HEK293T (cell line): ENCODE measurements around the gene FANCG.

ENCODE experiments used
- CTCF ChIA-PET: fragments of 350-600 bp; formaldehyde crosslinking; extraction: SDS; loops from one replicate; lab custom pipeline; 2021; ENCODE audit warnings: antibody characterized with exemption, inconsistent platforms; lab: Yijun Ruan, JAX
- POLR2A ChIA-PET: fragments of 350-600 bp; formaldehyde crosslinking; extraction: SDS; loops from one replicate; lab custom pipeline; 2020; ENCODE audit warnings: antibody characterized with exemption, inconsistent platforms; lab: Yijun Ruan, JAX
- DNase-seq: peaks from one replicate; pipeline ENCODE4 v3.0.0; 2012; ENCODE audit warnings: mixed read lengths; ENCODE audit errors: extremely low spot score
- ARNT ChIP-seq: fragments of 450-650 bp; IDR thresholded peaks from 2 replicates; pipeline ENCODE4 v1.6.1; 2017; ENCODE audit warnings: mild to moderate bottlenecking
- BHLHE40 ChIP-seq: fragments of 450-650 bp; IDR thresholded peaks from 2 replicates; pipeline ENCODE4 v1.6.1; 2016; ENCODE audit warnings: mild to moderate bottlenecking, moderate library complexity, borderline replicate concordance
- CTBP1 ChIP-seq: fragments of 450-650 bp; IDR thresholded peaks from 2 replicates; pipeline ENCODE4 v1.6.1; 2016; ENCODE audit warnings: borderline replicate concordance
- ELF4 ChIP-seq: fragments of 450-650 bp; IDR thresholded peaks from 2 replicates; pipeline ENCODE4 v1.6.1; 2017; ENCODE audit warnings: antibody characterized with exemption
- FOXA1 ChIP-seq: fragments of 450-650 bp; IDR thresholded peaks from 2 replicates; pipeline ENCODE4 v1.6.1; 2016; ENCODE audit warnings: mild to moderate bottlenecking
- FOXK2 ChIP-seq: fragments of 450-650 bp; IDR thresholded peaks from 2 replicates; pipeline ENCODE4 v1.6.1; 2016; ENCODE audit warnings: mild to moderate bottlenecking
- FOXM1 ChIP-seq: fragments of 450-650 bp; IDR thresholded peaks from 2 replicates; pipeline ENCODE4 v1.6.1; 2017; ENCODE audit warnings: mild to moderate bottlenecking, borderline replicate concordance
- HDGF ChIP-seq: fragments of 450-650 bp; IDR thresholded peaks from 2 replicates; pipeline ENCODE4 v1.6.1; 2017; ENCODE audit warnings: antibody characterized with exemption, borderline replicate concordance
- L3MBTL2 ChIP-seq: fragments of 450-650 bp; conservative IDR thresholded peaks from 2 replicates; pipeline ENCODE4 v1.6.1; 2016; ENCODE audit warnings: mild to moderate bottlenecking
- LEF1 ChIP-seq: fragments of 450-650 bp; IDR thresholded peaks from 2 replicates; pipeline ENCODE4 v1.6.1; 2017; ENCODE audit warnings: mild to moderate bottlenecking, borderline replicate concordance
- NFRKB ChIP-seq: fragments of 450-650 bp; IDR thresholded peaks from 2 replicates; pipeline ENCODE4 v1.6.1; 2016; ENCODE audit warnings: mild to moderate bottlenecking, moderate library complexity
- SP1 ChIP-seq: fragments of 450-650 bp; IDR thresholded peaks from 2 replicates; pipeline ENCODE4 v1.6.1; 2017
- SUZ12 ChIP-seq: fragments of 450-650 bp; IDR thresholded peaks from 2 replicates; pipeline ENCODE4 v1.6.1; 2016; ENCODE audit warnings: mild to moderate bottlenecking
- TARDBP ChIP-seq: fragments of 450-650 bp; IDR thresholded peaks from 2 replicates; pipeline ENCODE4 v1.6.1; 2016
- ZNF384 ChIP-seq: fragments of 450-650 bp; IDR thresholded peaks from 2 replicates; pipeline ENCODE4 v1.6.1; 2016
- TF ChIP-seq, protein P1 (sequence below): fragments of 450-650 bp; IDR thresholded peaks from 2 replicates; pipeline ENCODE4 v1.6.1; 2016

The FANCG gene

DNA sequence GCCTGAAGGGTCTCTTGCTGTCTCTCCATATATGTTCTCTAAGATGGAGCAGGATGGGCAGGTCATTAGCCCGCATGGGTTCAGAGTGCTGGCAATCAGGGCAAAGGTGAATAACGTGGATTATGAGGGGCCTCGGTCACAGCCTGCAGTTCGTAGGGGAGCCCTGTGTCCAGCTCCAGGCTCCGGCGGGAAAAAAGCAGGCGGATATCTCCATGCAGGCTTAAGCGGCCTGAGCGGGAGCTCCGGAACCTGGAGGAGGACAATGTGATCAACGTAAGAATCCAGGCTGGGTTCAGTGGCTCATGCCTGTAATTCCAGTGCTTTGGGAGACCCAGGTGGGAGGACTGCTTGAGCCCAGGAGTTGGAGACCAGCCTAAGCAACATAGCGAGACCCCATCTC, 25.4 kb upstream of the FANCG start:
- no peak for DNase-seq
- TF ChIP-seq TARDBP = no peak
- TF ChIP-seq FOXK2 = no peak
- TF ChIP-seq FOXA1 = no peak
- TF ChIP-seq ARNT = no peak
- TF ChIP-seq LEF1 = no peak
- TF ChIP-seq NFRKB = no peak
- TF ChIP-seq SUZ12 = no peak
- TF ChIP-seq SP1 = no peak
- no peak for TF ChIP-seq ZNF384
- TF ChIP-seq, protein P1, sequence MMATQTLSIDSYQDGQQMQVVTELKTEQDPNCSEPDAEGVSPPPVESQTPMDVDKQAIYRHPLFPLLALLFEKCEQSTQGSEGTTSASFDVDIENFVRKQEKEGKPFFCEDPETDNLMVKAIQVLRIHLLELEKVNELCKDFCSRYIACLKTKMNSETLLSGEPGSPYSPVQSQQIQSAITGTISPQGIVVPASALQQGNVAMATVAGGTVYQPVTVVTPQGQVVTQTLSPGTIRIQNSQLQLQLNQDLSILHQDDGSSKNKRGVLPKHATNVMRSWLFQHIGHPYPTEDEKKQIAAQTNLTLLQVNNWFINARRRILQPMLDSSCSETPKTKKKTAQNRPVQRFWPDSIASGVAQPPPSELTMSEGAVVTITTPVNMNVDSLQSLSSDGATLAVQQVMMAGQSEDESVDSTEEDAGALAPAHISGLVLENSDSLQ = no peak
- no peak for TF ChIP-seq CTBP1
- TF ChIP-seq BHLHE40 = no peak
- no peak for TF ChIP-seq ELF4
- no peak for TF ChIP-seq FOXM1
- no peak for TF ChIP-seq HDGF
- TF ChIP-seq L3MBTL2 = no peak
- ChIA-PET POLR2A (no interaction called here), CTCF (no interaction called here)

DNA sequence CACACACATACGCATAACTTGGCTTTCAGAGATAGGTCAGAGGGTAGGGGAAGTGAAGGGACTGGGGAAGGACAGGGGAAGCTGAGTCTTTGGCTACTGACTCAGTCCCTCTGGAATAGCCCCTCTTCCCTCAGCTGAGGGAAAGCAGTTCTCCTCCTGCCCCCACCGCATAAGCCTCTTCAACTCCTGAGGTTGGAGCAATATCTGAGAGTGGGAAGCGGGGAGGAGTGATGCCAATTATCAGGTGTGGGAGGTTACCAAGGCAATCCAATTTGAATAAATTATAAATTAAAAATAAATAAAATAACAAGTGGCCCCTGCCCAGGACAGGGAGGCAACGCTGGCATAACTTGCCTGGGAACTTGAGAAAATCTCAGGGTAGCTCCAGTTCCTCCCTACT, 24.8 kb upstream of the FANCG start:
- TF ChIP-seq BHLHE40 (no peak), HDGF (no peak), FOXK2 (no peak)
- ChIA-PET CTCF (no interaction called here), POLR2A (interaction anchor here (0.9 kb wide), 1 partner anchor 10 kb away, joined by 3 read pairs; no protein-coding TSS in a partner anchor)
- DNase-seq = no peak

DNA sequence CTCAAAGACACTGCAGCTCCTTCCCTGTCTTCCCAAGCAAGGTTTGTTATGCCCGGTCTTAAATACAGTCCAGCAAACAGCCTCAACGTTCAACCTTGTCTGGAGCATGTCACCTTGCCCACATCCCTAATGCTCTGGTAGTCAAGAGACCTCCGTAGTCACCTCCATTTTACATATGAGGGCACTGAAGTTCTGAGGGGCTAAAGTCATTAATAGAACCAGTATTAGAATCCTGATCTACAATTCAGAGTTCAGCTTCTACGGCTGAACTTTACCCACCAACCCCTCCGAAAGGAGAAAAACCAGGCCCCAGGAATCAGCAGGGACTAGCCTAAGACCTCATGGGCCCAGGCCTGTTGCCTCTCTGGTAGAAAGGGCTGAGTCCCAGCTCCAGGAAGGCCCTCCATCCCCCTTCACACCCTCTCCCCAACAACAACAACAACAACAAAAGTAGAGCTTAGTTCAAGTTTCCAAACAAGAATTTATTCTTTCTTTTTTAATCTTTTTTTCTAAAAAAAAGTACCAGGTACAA, 24.0 kb upstream of the FANCG start:
- POLR2A ChIA-PET = interaction anchor here (0.9 to 2.5 kb wide), 7 partner anchors 9 to 25 kb away, joined by 3 to 18 read pairs (median 5); partner anchors contain the start of genes ATOSB and FANCG
- CTCF ChIA-PET = interaction anchor here (0.8 kb wide), 1 partner anchor 12 kb away, joined by 4 read pairs; the partner anchor contains the start of gene ATOSB
- no peak for DNase-seq
- TF ChIP-seq LEF1 = no peak
- TF ChIP-seq BHLHE40 = no peak
- TF ChIP-seq CTBP1 = no peak
- no peak for TF ChIP-seq TARDBP
- TF ChIP-seq ZNF384 = no peak
- no peak for TF ChIP-seq NFRKB
- TF ChIP-seq SUZ12 = no peak
- TF ChIP-seq FOXA1 = no peak
- no peak for TF ChIP-seq FOXK2
- TF ChIP-seq ARNT = no peak
- TF ChIP-seq L3MBTL2 = no peak
- TF ChIP-seq FOXM1 = no peak
- no peak for TF ChIP-seq SP1
- TF ChIP-seq HDGF = no peak
- TF ChIP-seq, protein P1 = no peak
- no peak for TF ChIP-seq ELF4

DNA sequence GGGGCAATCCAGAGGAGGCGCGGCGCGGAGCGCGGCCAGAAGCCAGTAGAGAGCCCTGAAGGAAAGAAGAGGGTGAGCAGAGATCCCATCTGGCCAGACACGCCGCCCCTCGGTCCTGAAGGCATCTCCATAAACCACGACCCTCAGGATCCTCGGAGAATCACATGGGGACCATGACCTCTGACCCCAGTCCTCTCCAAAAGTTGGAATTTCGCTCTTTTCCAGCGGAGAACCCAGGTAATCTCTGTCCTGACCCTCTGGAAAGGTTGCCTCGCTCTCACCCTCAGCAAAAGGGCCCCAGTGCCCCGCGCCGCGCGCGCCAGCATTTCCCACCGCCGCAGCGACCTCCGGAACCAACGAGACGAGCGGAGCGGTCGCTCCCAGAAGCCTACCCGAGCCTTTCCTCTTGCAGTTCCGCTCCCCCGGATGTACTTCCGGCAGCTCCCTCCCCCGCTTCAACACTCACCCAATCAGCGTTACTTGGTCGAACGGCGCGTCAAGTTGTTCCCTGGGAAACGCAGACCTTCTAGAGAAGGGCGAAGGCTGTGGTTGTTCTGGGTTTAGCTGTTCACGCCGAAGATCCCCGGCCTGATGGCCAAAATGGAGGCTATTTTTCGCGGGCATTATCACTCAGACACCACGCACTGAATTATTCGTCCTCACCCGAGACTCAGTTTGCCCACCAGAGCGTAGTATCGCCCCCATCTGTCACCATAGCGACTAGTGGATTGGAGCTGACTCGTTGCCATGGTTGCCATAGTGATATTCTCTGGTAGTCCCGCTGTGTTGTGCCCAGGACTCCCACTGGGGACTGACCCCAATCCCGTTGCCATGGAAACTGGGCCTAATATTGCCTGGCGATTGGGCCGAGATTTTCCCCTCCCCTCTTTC, 23.3 kb upstream of the FANCG start, which contains the start of gene STOML2:
STOML2 (minus strand) TSS at position 363 of the 891 bp plus-strand sequence; CDS start at position 326, 37 bp downstream.
- ChIA-PET CTCF (interaction anchor here (0.8 kb wide), 1 partner anchor 13 kb away, joined by 4 read pairs; the partner anchor contains the start of gene ATOSB), POLR2A (interaction anchor here (0.7 to 2.5 kb wide), 8 partner anchors 8 to 31 kb away, joined by 3 to 18 read pairs (median 4); partner anchors contain the start of genes ATOSB and FANCG)
- DNase-seq = peak; percentile 92
- no peak for TF ChIP-seq BHLHE40
- no peak for TF ChIP-seq FOXM1
- TF ChIP-seq CTBP1 = peak; percentile 86
- no peak for TF ChIP-seq ZNF384
- TF ChIP-seq TARDBP = no peak
- TF ChIP-seq LEF1 = no peak
- TF ChIP-seq, protein P1 = peak; percentile 81
- 0 out of 2 replicates have a peak, but pooled peaks have one; percentile 33 for TF ChIP-seq NFRKB
- peak; percentile 61 for TF ChIP-seq ARNT
- peak; percentile 67 for TF ChIP-seq ELF4
- TF ChIP-seq FOXK2 = no peak
- TF ChIP-seq L3MBTL2 = peak; percentile 66
- no peak for TF ChIP-seq SP1
- no peak for TF ChIP-seq HDGF
- no peak for TF ChIP-seq SUZ12
- no peak for TF ChIP-seq FOXA1

DNA sequence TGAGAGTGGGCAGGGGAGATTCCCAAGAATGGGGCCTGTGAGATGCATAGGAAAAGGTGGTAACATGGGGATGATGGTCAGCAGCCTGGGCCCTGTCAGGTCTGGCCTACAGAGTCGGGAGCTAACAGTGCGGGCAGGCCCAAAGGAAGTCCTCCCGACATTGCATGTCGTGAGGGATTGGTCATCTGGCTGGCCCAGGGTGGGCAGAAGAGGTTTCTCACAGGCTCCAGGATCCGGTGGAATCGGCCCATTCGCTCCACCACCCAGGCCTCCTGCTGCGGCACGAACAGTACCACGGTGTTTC, 22.7 kb upstream of the FANCG start:
- TF ChIP-seq ARNT (no peak), TARDBP (no peak), BHLHE40 (no peak), ZNF384 (no peak), FOXM1 (no peak), NFRKB (no peak), FOXA1 (no peak), CTBP1 (no peak)
- TF ChIP-seq, protein P1 = no peak
- ChIA-PET POLR2A (interaction anchor here (0.7 to 2.5 kb wide), 8 partner anchors 8 to 31 kb away, joined by 3 to 18 read pairs (median 4); partner anchors contain the start of genes ATOSB and FANCG), CTCF (no interaction called here)
- DNase-seq = peak; percentile 12
